Endothelial cell (in vitro differentiated cells): Measurements from ENCODE around the gene COPB1. TPM values are rescaled to one million over a fixed set of nuclear protein-coding genes. Genes with fewer than 3 reads are reported as not detected.

Experiments used
- DNase-seq: peaks from one replicate; pipeline ENCODE4 v3.0.0; 2021; ENCODE audit warnings: low spot score
- H3K27ac Mint-ChIP-seq: one replicate; pipeline ENCODE4 v1.8.0; 2021; ENCODE audit warnings: mixed read lengths, inconsistent platforms; ENCODE audit not compliant: unreplicated experiment
- H3K27me3 Mint-ChIP-seq: one replicate; pipeline ENCODE4 v1.8.0; 2021; ENCODE audit warnings: mild to moderate bottlenecking, moderate library complexity, mixed read lengths, inconsistent platforms; ENCODE audit not compliant: unreplicated experiment
- H3K36me3 Mint-ChIP-seq: one replicate; pipeline ENCODE4 v1.8.0; 2021; ENCODE audit warnings: mild to moderate bottlenecking, low read depth, mixed read lengths, inconsistent platforms; ENCODE audit not compliant: unreplicated experiment
- H3K4me1 Mint-ChIP-seq: one replicate; pipeline ENCODE4 v1.8.0; 2021; ENCODE audit warnings: mild to moderate bottlenecking, mixed read lengths, inconsistent platforms; ENCODE audit not compliant: unreplicated experiment
- H3K4me3 Mint-ChIP-seq: one replicate; pipeline ENCODE4 v1.8.0; 2021; ENCODE audit warnings: mild to moderate bottlenecking, mixed read lengths, inconsistent platforms; ENCODE audit not compliant: unreplicated experiment
- H3K9me3 Mint-ChIP-seq: one replicate; pipeline ENCODE4 v1.8.0; 2021; ENCODE audit warnings: mixed read lengths, inconsistent platforms; ENCODE audit not compliant: unreplicated experiment
- total RNA-seq: library from RNA; stranded (reverse); fragmentation: NEBNext Ultra II Directional; extraction: Animal tissue kit (Norgen Biotek cat#: 25700); gene quantifications from one replicate; pipeline ENCODE4 v1.2.1, GENCODE V29; 2021; ENCODE audit not compliant: unreplicated experiment
- TF ChIP-seq, protein P1 (sequence below): fragments of 200-600 bp; sonication (generic); IDR thresholded peaks from one replicate; pipeline ENCODE4 v1.5.0; 2021; ENCODE audit warnings: antibody characterized with exemption; ENCODE audit not compliant: unreplicated experiment

The COPB1 gene
- total RNA-seq, 1 donor from 2014 or later: 132 TPM

DNA sequence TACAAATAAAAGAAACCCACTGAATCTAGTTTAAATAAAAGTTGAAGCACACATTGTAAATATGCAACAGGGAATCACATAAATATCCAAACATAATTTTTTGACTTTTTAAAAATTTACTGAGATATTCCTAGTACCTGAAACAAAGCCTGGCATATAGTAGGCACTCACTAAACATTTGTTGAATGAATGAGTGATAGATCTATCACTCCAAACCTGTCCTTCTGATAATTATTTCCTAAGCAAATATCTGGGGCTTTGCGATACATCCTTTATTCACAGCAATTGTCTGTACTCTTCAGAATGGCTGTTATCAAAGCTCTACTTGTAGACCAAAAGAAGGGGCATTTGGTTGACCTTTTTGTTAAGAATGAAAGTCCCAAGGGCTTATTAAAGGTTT, 23.2 kb upstream of the COPB1 start:
- no peak overlapping the region for H3K27ac Mint-ChIP-seq
- H3K36me3 Mint-ChIP-seq: peaks cover 11% of the 10 kb centered on the region
- TF ChIP-seq, protein P1, sequence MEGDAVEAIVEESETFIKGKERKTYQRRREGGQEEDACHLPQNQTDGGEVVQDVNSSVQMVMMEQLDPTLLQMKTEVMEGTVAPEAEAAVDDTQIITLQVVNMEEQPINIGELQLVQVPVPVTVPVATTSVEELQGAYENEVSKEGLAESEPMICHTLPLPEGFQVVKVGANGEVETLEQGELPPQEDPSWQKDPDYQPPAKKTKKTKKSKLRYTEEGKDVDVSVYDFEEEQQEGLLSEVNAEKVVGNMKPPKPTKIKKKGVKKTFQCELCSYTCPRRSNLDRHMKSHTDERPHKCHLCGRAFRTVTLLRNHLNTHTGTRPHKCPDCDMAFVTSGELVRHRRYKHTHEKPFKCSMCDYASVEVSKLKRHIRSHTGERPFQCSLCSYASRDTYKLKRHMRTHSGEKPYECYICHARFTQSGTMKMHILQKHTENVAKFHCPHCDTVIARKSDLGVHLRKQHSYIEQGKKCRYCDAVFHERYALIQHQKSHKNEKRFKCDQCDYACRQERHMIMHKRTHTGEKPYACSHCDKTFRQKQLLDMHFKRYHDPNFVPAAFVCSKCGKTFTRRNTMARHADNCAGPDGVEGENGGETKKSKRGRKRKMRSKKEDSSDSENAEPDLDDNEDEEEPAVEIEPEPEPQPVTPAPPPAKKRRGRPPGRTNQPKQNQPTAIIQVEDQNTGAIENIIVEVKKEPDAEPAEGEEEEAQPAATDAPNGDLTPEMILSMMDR: no peak
- H3K4me3 Mint-ChIP-seq: no peak overlapping the region
- no peaks in the 10 kb centered on the region for H3K27me3 Mint-ChIP-seq
- no peaks in the 10 kb centered on the region for H3K9me3 Mint-ChIP-seq
- no peak for DNase-seq
- H3K4me1 Mint-ChIP-seq: peaks cover 18% of the 10 kb centered on the region

GRCh38 chr11:14522245-14522644, 22.6 kb upstream of the COPB1 start:
- Mint-ChIP-seq H3K27me3 (no peaks in the 10 kb centered on the region), H3K36me3 (peaks cover 11% of the 10 kb centered on the region), H3K4me3 (no peak overlapping the region), H3K4me1 (peaks cover 18% of the 10 kb centered on the region), H3K9me3 (no peaks in the 10 kb centered on the region), H3K27ac (no peak overlapping the region)
- DNase-seq: no peak
- TF ChIP-seq, protein P1: no peak

DNA sequence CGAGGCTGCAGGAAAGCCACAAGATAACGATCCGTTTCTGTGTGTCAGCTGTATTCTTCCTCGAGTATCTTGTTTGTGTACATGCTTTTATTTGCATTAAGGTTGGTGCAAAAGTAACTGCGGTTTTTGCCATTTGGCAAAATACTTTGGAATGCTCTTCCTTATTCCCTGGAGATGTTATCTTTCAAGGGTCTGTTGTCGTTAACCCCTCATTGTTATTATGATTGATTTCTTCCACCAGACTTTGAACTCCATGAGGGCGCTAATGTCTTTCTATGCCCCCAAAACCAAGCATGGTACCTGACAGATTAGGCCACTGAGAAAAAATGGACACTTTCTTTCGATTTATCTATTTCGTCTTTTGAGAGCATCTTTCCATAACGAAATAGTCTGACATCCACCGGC, 21.1 kb upstream of the COPB1 start:
- Mint-ChIP-seq H3K27me3 (no peaks in the 10 kb centered on the region), H3K4me1 (peaks cover 18% of the 10 kb centered on the region), H3K9me3 (no peaks in the 10 kb centered on the region), H3K36me3 (peaks cover 11% of the 10 kb centered on the region), H3K27ac (peak overlapping the region; percentile 98), H3K4me3 (peak overlapping the region; percentile 98)
- TF ChIP-seq, protein P1: no peak
- no peak for DNase-seq

DNA sequence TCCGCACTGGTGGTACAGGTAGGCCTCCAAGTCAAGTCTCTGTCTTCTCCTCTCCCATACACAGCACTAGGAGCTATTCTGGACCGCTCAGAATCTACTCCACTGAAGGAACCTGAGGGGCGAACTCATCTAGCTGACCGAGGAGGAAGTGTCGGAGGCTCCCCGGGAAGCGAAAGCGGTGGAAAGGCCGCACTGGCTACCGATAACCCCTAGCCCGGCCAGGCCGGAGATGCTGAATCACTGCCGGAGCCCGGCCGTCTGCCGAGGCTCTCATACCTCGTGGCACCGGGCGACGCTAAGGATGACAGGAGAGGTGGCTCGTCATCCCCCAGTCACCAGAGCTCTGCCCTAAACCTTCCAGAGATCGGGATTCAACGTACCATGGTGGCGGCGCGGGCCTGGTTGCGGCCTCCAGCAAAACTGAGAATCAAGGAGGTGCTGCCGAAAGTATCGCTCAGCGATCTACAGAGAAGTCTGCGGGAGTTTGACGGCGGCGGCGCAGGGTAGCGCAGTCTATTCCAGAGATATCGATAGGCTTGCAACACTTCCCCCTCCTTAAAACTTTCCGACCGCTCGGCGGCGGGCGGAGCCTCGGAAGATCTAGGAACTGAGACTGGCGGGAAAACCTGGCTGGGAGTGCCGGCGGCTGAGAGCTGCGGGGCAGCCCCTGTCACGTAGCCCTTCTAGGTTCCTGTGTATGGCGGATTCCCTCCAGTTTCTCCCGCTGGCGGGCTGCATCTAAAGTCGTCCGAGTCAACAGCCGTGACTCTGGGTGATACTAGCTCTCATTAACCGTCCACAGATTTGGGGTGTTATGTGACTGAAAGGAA, 20.5 kb upstream of the COPB1 start, which contains the start of gene PSMA1:
PSMA1 (minus strand) TSS at position 470 of the 830 bp plus-strand sequence; CDS start at position 383, 87 bp downstream.
- peak; percentile 92 for DNase-seq
- Mint-ChIP-seq H3K36me3 (peaks cover 11% of the 10 kb centered on the region), H3K4me1 (peaks cover 18% of the 10 kb centered on the region), H3K27me3 (no peaks in the 10 kb centered on the region), H3K27ac (peak within 1 kb of the TSS; percentile 98), H3K9me3 (no peaks in the 10 kb centered on the region), H3K4me3 (peak within 1 kb of the TSS; percentile 98)
- TF ChIP-seq, protein P1: peak; percentile 35

DNA sequence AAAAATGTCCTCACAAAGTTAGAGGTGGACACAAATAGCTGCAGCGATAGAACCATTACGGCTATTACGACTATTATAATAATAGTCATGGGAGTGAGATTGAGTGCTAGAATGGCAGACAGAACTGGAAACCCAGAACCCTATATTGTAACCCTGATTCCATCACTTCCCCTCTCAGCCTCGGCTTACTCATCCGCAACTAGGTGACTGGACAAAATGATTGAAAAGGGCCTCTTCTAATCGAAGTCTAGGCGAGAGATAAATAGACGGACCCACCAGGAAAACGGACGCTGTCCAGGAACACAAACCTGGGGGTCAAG, 19.9 kb upstream of the COPB1 start:
- Mint-ChIP-seq H3K4me3 (peak overlapping the region; percentile 98), H3K4me1 (peaks cover 18% of the 10 kb centered on the region), H3K36me3 (peaks cover 16% of the 10 kb centered on the region), H3K27me3 (no peaks in the 10 kb centered on the region), H3K9me3 (no peaks in the 10 kb centered on the region), H3K27ac (peak overlapping the region; percentile 98)
- TF ChIP-seq, protein P1: no peak
- DNase-seq: no peak
